HUDEP-2 (cell line): ENCODE data around the gene ASPG.

Experiments used
- DNase-seq, 76 experiments: peaks; one replicate each; lab custom pipeline; 2025; ENCODE audit not compliant: unreplicated experiment in 76 of 76; lab: John Stamatoyannopoulos, UW

Gene ASPG

GRCh38 chr14:104115131-104115600, 29.7 kb downstream of the ASPG start:
- no peak for DNase-seq

GRCh38 chr14:104115691-104116287, 30.3 kb downstream of the ASPG start:
- no peak for DNase-seq

- DNase-seq = no peak
These were observed 30.8 kb downstream of the ASPG start for GRCh38 chr14:104116288-104116755.

DNA sequence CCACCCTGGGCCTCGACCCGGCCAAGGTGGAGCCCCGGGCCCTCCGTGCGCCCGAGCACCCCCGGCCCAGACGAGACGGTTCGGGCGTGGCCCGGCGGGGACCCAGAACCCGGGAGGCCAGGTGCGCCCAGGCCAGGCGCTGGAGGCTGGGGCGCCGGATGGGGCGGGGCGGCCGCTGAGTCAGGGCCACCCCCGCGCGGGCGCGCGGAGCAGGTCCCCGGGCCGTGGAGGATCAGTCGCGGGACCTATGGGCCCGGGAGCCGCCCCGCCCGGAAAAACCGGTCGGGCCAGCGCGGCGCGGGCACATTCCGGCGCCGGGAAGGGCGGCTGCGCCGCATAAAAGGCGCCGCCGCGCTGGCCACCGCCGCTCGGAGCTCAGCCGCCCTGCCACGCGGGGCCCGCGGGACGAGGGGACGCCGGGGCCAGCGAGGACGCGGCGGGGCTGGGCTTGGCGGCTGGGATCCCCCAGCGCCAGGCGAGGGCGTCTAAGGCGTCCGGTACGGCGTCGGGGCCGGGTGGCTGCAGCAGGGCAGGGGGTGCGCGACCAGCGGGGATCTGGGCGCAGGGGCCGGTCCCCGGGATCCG, 31.3 kb downstream of the ASPG start:
- DNase-seq = no peak

GRCh38 chr14:104117341-104118005, 32.0 kb downstream of the ASPG start:
- DNase-seq = no peak

- no peak for DNase-seq
These were observed 32.7 kb downstream of the ASPG start for GRCh38 chr14:104118006-104118844.

GRCh38 chr14:104119119-104119487, 33.6 kb downstream of the ASPG start:
- no peak for DNase-seq

DNA sequence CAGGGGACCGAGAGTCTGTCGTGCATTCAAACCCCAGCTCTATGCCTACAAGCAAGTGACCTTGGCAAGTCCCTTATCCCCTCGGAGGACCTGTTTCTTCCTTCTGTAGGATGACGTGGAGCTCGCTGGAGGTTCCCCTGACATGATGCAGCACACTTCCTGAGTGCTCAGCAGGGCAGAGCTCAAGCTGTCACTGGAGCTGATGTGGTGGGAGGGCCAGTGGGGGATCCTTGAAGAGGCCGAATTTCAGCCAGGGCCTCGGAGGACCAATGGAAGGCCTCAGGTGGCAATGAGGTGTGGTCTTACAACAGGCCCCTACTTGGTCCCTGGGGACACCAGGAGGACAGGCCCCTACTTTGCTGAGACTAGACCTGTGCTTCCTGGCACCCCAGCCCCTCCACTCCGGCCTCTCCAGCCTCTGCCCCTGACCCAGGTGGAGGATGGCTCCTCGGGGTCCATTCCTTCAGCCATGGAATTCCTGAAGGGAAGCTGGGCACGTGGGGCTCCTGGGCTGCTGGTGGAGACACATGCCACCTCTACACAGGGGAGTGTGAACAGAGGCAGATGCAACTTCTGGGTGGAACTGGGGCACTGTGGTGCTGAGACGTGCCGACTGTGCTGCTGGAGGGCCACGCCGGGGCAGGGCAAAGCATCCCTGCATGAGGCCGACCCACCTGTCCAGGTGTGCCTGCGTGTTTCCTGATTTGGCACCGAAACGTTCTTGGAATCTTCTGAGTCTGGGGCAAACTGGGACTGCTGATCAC, 34.2 kb downstream of the ASPG start:
- no peak for DNase-seq

GRCh38 chr14:104120281-104120741, 34.8 kb downstream of the ASPG start:
- no peak for DNase-seq

- DNase-seq = no peak
These were observed 35.6 kb downstream of the ASPG start for GRCh38 chr14:104121142-104121541.

GRCh38 chr14:104123879-104124278, 38.4 kb downstream of the ASPG start:
- DNase-seq = no peak

- no peak for DNase-seq
These were observed 39.5 kb downstream of the ASPG start for GRCh38 chr14:104125011-104125410.

DNA sequence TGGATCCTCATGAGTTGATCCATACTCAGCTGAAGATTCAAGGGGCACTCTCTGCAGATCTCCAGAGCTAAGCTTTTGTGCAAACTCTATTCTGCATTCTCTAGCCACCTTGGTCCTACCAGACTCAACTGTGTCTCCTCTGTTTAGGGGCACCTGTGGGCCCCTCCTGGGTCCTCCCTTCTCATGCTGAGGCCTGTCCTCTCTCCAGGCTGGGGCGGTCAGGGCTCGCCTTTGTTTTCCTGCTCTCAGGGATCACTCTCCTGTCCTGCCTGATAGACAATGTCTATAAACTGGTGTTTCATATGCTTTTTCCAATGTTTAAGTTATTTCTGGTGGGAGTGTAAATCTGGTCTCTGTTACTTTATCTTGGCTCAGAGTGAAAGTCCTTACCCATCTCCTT, 41.3 kb downstream of the ASPG start:
- DNase-seq = no peak

DNA sequence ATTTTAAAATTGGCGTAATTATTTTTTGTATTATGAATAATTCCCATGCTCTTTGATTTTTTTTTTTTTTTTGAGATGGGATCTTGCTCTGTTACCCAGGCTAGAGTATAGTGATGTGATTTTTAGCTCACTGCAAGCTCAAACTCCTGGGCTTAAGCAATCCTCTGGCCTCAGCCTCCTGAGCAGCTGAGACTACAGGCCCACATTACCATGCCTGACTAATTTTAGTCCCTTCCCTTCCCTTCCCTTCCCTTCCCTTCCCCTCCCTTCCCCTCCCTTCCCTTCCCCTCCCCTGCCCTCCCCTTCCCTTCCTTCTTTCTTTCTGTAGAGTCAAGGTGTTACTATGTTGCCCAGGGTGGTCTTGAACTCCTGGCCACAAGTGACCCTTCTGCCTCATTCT, 43.5 kb downstream of the ASPG start:
- DNase-seq = no peak

DNA sequence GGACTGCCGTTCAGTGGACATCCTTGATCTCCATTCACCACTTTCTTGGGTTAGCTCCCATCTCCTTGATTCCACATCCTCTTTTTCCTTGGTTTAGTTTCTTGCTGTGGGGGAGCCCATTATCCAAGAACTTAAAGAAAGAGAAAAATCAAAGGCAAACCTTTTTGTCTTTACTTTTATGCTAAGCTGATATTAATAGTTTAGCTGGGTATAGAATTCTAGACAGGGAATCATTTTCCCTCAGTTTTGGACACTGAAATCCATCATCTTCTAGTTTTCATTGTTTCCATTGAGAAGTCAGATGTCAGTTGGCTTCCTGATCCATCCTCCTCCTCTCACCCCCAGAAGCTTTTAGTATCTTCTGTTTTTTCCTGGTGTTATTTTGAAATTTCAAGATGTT, 44.1 kb downstream of the ASPG start:
- DNase-seq = no peak

DNA sequence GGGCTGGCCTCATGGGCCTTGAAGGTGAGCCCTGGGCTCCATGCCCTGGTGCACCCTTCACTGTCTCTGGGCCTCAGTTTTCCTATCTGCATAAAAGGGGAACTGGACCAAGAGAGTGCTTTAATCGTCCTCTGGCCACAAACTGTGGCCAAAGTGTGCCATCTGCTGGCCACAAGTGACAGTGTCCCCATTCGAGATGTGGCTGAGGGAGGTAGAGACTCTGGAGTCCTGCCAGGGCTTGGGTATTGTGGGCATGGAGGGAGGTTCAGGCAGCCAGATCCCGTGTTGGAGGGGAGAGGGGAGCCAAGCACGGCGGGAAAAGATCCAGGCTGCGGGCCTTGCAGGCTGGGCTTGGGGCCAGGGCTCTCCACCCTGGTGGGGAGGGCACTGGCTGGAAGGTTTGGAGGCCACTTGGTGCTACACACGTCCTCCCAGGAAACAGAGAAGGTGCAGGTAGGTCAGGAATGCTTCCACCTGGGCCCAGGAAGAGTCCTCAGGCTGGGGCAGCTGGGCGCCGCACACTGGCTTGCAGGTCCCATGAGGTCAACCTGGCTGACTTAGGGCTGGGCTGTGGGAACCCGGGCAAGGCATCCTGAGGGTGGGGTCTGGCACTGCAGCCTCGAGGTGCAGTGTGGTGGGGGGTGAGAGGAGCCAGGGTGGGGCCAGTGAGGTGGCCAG, 45.6 kb downstream of the ASPG start:
- peak in 63 of 76 experiments; percentile 10 to 77 (median 47) for DNase-seq

- no peak for DNase-seq
These were observed 46.6 kb downstream of the ASPG start for GRCh38 chr14:104131968-104132732.

- DNase-seq = no peak
These were observed 47.5 kb downstream of the ASPG start for GRCh38 chr14:104132981-104133380.

DNA sequence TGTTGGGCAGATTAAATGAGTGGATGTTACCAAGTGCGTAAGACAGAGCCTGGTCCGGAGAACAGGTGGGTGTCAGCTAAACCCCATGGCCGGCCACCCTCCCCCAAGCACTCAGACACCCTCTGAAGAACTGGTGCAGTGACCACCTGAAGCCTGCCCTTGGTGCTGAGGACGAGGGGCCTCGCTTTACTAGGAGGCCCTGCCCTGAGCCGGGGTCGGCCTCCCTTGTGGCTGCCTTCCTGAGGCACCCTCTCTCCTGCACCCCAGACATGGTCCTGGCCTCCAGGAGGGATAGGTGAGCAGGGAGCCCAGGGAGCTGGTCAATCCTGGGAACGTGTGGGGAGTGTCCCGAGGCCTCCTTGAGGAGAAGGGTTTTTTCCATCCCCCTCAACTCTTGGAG, 48.0 kb downstream of the ASPG start:
- no peak for DNase-seq
